GM10266 (cell line): ENCODE results near the gene HNRNPL.
"Not testable (repeated sequence)": the region's sequence is repeated elsewhere in the genome, so short reads cannot be mapped to it uniquely, and the experiment has no call there.

Source experiments
- DNase-seq: peaks from one replicate; pipeline ENCODE4 v3.0.0; 2012; ENCODE audit errors: extremely low spot score
- CTCF ChIP-seq: IDR thresholded peaks from 2 replicates; pipeline ENCODE4 v1.5.1; 2012; ENCODE audit warnings: mild to moderate bottlenecking, low read depth; ENCODE audit not compliant: control insufficient read depth, insufficient read depth; ENCODE audit errors: missing control alignments

Gene HNRNPL

GRCh38 chr19:38869160-38869835 lies 19.5 kb upstream of the HNRNPL start:
- no peak for DNase-seq
- TF ChIP-seq CTCF: no peak

- TF ChIP-seq CTCF: no peak
Observed at GRCh38 chr19:38868551-38868950, 18.8 kb upstream of the HNRNPL start.

GRCh38 chr19:38867171-38867780 lies 17.5 kb upstream of the HNRNPL start:
- TF ChIP-seq CTCF: no peak
- no peak for DNase-seq

More at GRCh38 chr19:38868551-38868950, 18.8 kb upstream of the HNRNPL start:
- no peak for DNase-seq

GRCh38 chr19:38862321-38863059 lies 12.7 kb upstream of the HNRNPL start:
- no peak for DNase-seq
- TF ChIP-seq CTCF: no peak

- no peak for DNase-seq
- no peak for TF ChIP-seq CTCF
Observed at GRCh38 chr19:38861368-38861767, 11.6 kb upstream of the HNRNPL start.

- DNase-seq: not testable (repeated sequence)
Observed at GRCh38 chr19:38859631-38860204, 9.9 kb upstream of the HNRNPL start.

GRCh38 chr19:38856813-38857212 lies 7.0 kb upstream of the HNRNPL start:
- DNase-seq: no peak
- no peak for TF ChIP-seq CTCF

GRCh38 chr19:38855751-38856150 lies 6.0 kb upstream of the HNRNPL start:
- DNase-seq: not testable (repeated sequence)

GRCh38 chr19:38854961-38855360 lies 5.2 kb upstream of the HNRNPL start:
- DNase-seq: not testable (repeated sequence)
